Cardiac muscle cell (in vitro differentiated cells and primary cell): ENCODE results near the gene ZBTB5. TPM values are rescaled to one million over a fixed set of nuclear protein-coding genes. Genes with fewer than 3 reads are reported as not detected.

ENCODE experiments used
- DNase-seq, 2 donors: peaks; one replicate each; pipeline versions ENCODE4 v3.0.0 to v3.0.0-alpha.2; 2010 to 2017; ENCODE audit warnings: low read depth in 1 of 2, low spot score in 1 of 2
- H3K27ac ChIP-seq: fragments of 200-600 bp; sonication (generic); 2 replicates; pipeline ENCODE4 v1.5.1; 2016
- H3K27me3 ChIP-seq: fragments of 200-600 bp; sonication (generic); 2 replicates; pipeline ENCODE4 v1.6.0; 2016; ENCODE audit warnings: control low read depth
- H3K36me3 ChIP-seq: fragments of 200-600 bp; sonication (generic); 2 replicates; pipeline ENCODE4 v1.5.1; 2016; ENCODE audit warnings: control low read depth
- H3K4me1 ChIP-seq: fragments of 200-600 bp; sonication (generic); 2 replicates; pipeline ENCODE4 v1.8.1; 2017; ENCODE audit warnings: low read depth, mild to moderate bottlenecking, mixed run types
- H3K4me3 ChIP-seq: fragments of 200-600 bp; sonication (generic); 2 replicates; pipeline ENCODE4 v1.5.1; 2016; ENCODE audit warnings: mild to moderate bottlenecking
- H3K9me3 ChIP-seq: fragments of 200-600 bp; sonication (generic); 2 replicates; pipeline ENCODE4 v1.5.1; 2017; ENCODE audit warnings: low read depth, mild to moderate bottlenecking, control low read depth
- CTCF ChIP-seq: IDR thresholded peaks from 2 replicates; pipeline ENCODE4 v1.5.1; 2012; ENCODE audit warnings: low read depth, mild to moderate bottlenecking, low read length
- polyA plus RNA-seq: library from polyadenylated mRNA; unstranded; fragments of >200 nt; fragmentation: Nextera tagmentation; extraction: Ambion mirVana; gene quantifications from 2 replicates; pipeline ENCODE4 v1.2.1, GENCODE V29; 2016
- total RNA-seq: library from RNA; depleted of rRNA; stranded (reverse); fragments of >200 nt; gene quantifications from 2 replicates; pipeline ENCODE4 v1.2.3, GENCODE V29; 2016

The ZBTB5 gene
- total and polyA plus RNA-seq, 2 experiments from 2014 or later, result 6.7 to 24.9 TPM

GRCh38 chr9:37445832-37446231 lies 19.4 kb downstream of the ZBTB5 start:
- Histone ChIP-seq H3K4me1 (peaks cover 4% of the 10 kb centered on the region), H3K36me3 (peaks cover 14% of the 10 kb centered on the region), H3K4me3 (no peak overlapping the region), H3K27ac (no peak overlapping the region), H3K27me3 (no peaks in the 10 kb centered on the region), H3K9me3 (no peaks in the 10 kb centered on the region)
- TF ChIP-seq CTCF, result no peak
- no peak for DNase-seq

- no peak for DNase-seq
- H3K36me3 ChIP-seq, result peaks cover 13% of the 10 kb centered on the region
- H3K4me1 ChIP-seq, result peaks cover 8% of the 10 kb centered on the region
- TF ChIP-seq CTCF, result no peak
- H3K4me3 ChIP-seq, result no peak overlapping the region
- no peaks in the 10 kb centered on the region for H3K9me3 ChIP-seq
- H3K27me3 ChIP-seq, result no peaks in the 10 kb centered on the region
- H3K27ac ChIP-seq, result no peak overlapping the region
These were observed 20.4 kb downstream of the ZBTB5 start for GRCh38 chr9:37444890-37445289.

DNA sequence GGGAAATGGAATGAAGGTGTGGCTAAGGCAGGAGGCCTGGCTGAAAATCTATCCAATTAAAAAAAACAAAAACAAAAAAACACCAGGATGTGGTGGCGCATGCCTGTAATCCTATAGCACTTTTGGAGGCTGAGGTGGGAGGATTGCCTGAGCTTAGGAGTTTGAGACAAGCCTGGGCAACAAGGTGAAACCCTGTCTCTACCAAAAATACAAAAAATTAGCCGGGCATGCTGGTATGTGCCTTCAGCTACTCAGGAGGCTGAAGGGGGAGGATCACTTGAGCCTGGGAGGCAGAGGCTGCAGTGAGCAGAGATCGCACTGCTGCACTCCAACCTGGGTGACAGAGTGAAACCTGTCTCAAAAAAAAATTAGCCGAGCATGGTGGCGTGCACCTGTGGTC lies 21.7 kb downstream of the ZBTB5 start:
- H3K36me3 ChIP-seq, result peaks cover 20% of the 10 kb centered on the region
- H3K27ac ChIP-seq, result no peak overlapping the region
- no peaks in the 10 kb centered on the region for H3K27me3 ChIP-seq
- no peak for DNase-seq
- H3K9me3 ChIP-seq, result no peaks in the 10 kb centered on the region
- H3K4me1 ChIP-seq, result peaks cover 16% of the 10 kb centered on the region
- H3K4me3 ChIP-seq, result no peak overlapping the region
- no peak for TF ChIP-seq CTCF

DNA sequence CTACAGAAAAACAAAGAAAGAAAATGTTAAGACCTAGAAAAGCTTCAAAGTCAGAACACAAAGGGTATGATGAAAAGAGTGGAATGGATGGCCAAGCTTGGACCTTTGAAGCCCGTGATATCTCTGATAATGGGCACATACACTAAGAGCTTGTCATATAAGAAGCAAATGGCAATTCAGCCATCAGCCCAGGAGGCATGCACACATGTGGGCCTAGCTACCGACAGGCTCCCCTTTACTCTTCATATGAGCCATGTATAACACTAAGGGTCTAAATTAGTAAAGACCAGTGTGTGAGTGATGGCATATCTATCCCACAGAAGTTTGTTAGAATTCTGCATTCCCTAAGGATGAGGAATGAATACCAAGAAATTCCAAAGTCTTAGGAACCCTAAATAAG lies 22.7 kb downstream of the ZBTB5 start:
- H3K36me3 ChIP-seq, result peaks cover 22% of the 10 kb centered on the region
- no peaks in the 10 kb centered on the region for H3K27me3 ChIP-seq
- peaks cover 26% of the 10 kb centered on the region for H3K4me1 ChIP-seq
- no peak overlapping the region for H3K4me3 ChIP-seq
- no peak for TF ChIP-seq CTCF
- DNase-seq, result no peak
- no peaks in the 10 kb centered on the region for H3K9me3 ChIP-seq
- peak overlapping the region; percentile 65 for H3K27ac ChIP-seq

GRCh38 chr9:37441776-37442370 lies 23.4 kb downstream of the ZBTB5 start:
- Histone ChIP-seq H3K9me3 (no peaks in the 10 kb centered on the region), H3K27me3 (no peaks in the 10 kb centered on the region), H3K4me1 (peaks cover 26% of the 10 kb centered on the region), H3K36me3 (peaks cover 29% of the 10 kb centered on the region), H3K27ac (peak overlapping the region; percentile 65), H3K4me3 (no peak overlapping the region)
- no peak for DNase-seq
- no peak for TF ChIP-seq CTCF
